DOHH2 (cell line): Measurements from ENCODE around the gene RNF217.

ENCODE experiments used
- H3F3A ChIP-seq: fragments of 200-600 bp; sonication (generic), shearing (Covaris generic); 2 replicates; pipeline ENCODE4 v1.6.0; 2016; ENCODE audit warnings: antibody characterized with exemption, mild to moderate bottlenecking; ENCODE audit not compliant: control insufficient read depth, insufficient read depth
- H3K27ac ChIP-seq: fragments of 200-600 bp; sonication (generic); 2 replicates; pipeline ENCODE4 v1.5.1; 2014; ENCODE audit warnings: low read depth, mild to moderate bottlenecking, low read length, moderate library complexity
- H3K27me3 ChIP-seq: fragments of 200-600 bp; sonication (generic); 2 replicates; pipeline ENCODE4 v1.6.1; 2014; ENCODE audit warnings: mild to moderate bottlenecking, low read length, mixed read lengths; ENCODE audit not compliant: control insufficient read depth
- H3K36me3 ChIP-seq: fragments of 200-600 bp; sonication (generic); 2 replicates; pipeline ENCODE4 v1.6.1; 2014; ENCODE audit warnings: mild to moderate bottlenecking, low read length, moderate library complexity, mixed read lengths; ENCODE audit not compliant: control insufficient read depth
- H3K4me1 ChIP-seq: fragments of 200-600 bp; sonication (generic); 2 replicates; pipeline ENCODE4 v1.6.1; 2014; ENCODE audit warnings: mild to moderate bottlenecking, low read length, mixed read lengths; ENCODE audit not compliant: control insufficient read depth
- H3K4me2 ChIP-seq: fragments of 200-600 bp; sonication (generic); 2 replicates; pipeline ENCODE4 v1.6.0; 2014; ENCODE audit warnings: mild to moderate bottlenecking, low read length, moderate library complexity
- H3K4me3 ChIP-seq: fragments of 200-600 bp; sonication (generic); 2 replicates; pipeline ENCODE4 v1.5.1; 2014; ENCODE audit warnings: mild to moderate bottlenecking, low read length, mixed read lengths
- H3K79me2 ChIP-seq: fragments of 200-600 bp; sonication (generic); 2 replicates; pipeline ENCODE4 v1.6.1; 2014; ENCODE audit warnings: mild to moderate bottlenecking, low read length, mixed read lengths; ENCODE audit not compliant: control insufficient read depth
- H3K9me2 ChIP-seq: fragments of 200-600 bp; sonication (generic); replicated peaks from 2 replicates; pipeline ENCODE4 v1.6.1; 2014; ENCODE audit warnings: mild to moderate bottlenecking, low read length, mixed read lengths; ENCODE audit not compliant: control insufficient read depth
- H3K9me3 ChIP-seq: fragments of 200-600 bp; sonication (generic); 2 replicates; pipeline ENCODE4 v1.6.1; 2014; ENCODE audit warnings: antibody characterized with exemption, low read length, mixed read lengths; ENCODE audit not compliant: control insufficient read depth, insufficient read depth
- H4K20me1 ChIP-seq: fragments of 200-600 bp; sonication (generic); 2 replicates; pipeline ENCODE4 v1.6.0; 2014; ENCODE audit warnings: low read depth, mild to moderate bottlenecking, antibody characterized with exemption, low read length, moderate library complexity; ENCODE audit not compliant: control insufficient read depth, insufficient read depth
- CTCF ChIP-seq: fragments of 200-600 bp; sonication (generic); IDR thresholded peaks from one replicate; pipeline ENCODE4 v1.5.1; 2014; ENCODE audit warnings: antibody characterized with exemption, mild to moderate bottlenecking, low read depth, low read length; ENCODE audit not compliant: poor library complexity, severe bottlenecking
- EZH2phosphoT487 ChIP-seq: fragments of 200-600 bp; sonication (generic); IDR thresholded peaks from 2 replicates; pipeline ENCODE4 v1.6.1; 2017; ENCODE audit warnings: borderline replicate concordance, mild to moderate bottlenecking, antibody characterized with exemption, low read length, moderate library complexity, mixed read lengths

Gene RNF217

GRCh38 chr6:125095580-125096301 lies 133.5 kb downstream of the RNF217 start:
- H3K4me1 ChIP-seq = no peaks in the 10 kb centered on the region
- no peaks in the 10 kb centered on the region; the same call in 1 of the 2 replicates for H3K27me3 ChIP-seq
- no peaks in the 10 kb centered on the region for H3K9me2 ChIP-seq
- H3F3A ChIP-seq = no peaks in the 10 kb centered on the region
- no peak overlapping the region for H3K27ac ChIP-seq
- no peaks in the 10 kb centered on the region for H3K9me3 ChIP-seq
- TF ChIP-seq EZH2phosphoT487 (no peak), CTCF (no peak)
- H3K36me3 ChIP-seq = no peaks in the 10 kb centered on the region
- no peaks in the 10 kb centered on the region for H4K20me1 ChIP-seq
- no peak overlapping the region for H3K4me2 ChIP-seq
- no peak overlapping the region for H3K4me3 ChIP-seq
- no peaks in the 10 kb centered on the region for H3K79me2 ChIP-seq

- no peak overlapping the region for H3K4me3 ChIP-seq
Observed at GRCh38 chr6:125097186-125097585, 134.9 kb downstream of the RNF217 start.

GRCh38 chr6:125098253-125098652 lies 136.0 kb downstream of the RNF217 start:
- Histone ChIP-seq H3F3A (no peaks in the 10 kb centered on the region), H3K79me2 (no peaks in the 10 kb centered on the region), H3K4me3 (no peak overlapping the region)

More at GRCh38 chr6:125097186-125097585, 134.9 kb downstream of the RNF217 start:
- H3K9me2 ChIP-seq = no peaks in the 10 kb centered on the region
- no peaks in the 10 kb centered on the region for H3K4me1 ChIP-seq
- no peaks in the 10 kb centered on the region for H3K79me2 ChIP-seq
- TF ChIP-seq CTCF (no peak), EZH2phosphoT487 (no peak)
- H3K36me3 ChIP-seq = no peaks in the 10 kb centered on the region
- no peak overlapping the region for H3K4me2 ChIP-seq
- no peaks in the 10 kb centered on the region for H3K9me3 ChIP-seq
- no peaks in the 10 kb centered on the region for H4K20me1 ChIP-seq
- H3K27me3 ChIP-seq = peaks cover 2% of the 10 kb centered on the region; the same call in 1 of the 2 replicates
- H3K27ac ChIP-seq = no peak overlapping the region
- no peaks in the 10 kb centered on the region for H3F3A ChIP-seq

More at GRCh38 chr6:125098253-125098652, 136.0 kb downstream of the RNF217 start:
- Histone ChIP-seq H3K4me2 (no peak overlapping the region), H3K36me3 (no peaks in the 10 kb centered on the region), H3K27me3 (peaks cover 6% of the 10 kb centered on the region; the same call in 1 of the 2 replicates), H3K4me1 (no peaks in the 10 kb centered on the region), H3K27ac (no peak overlapping the region), H4K20me1 (no peaks in the 10 kb centered on the region), H3K9me3 (no peaks in the 10 kb centered on the region), H3K9me2 (no peaks in the 10 kb centered on the region)
- TF ChIP-seq EZH2phosphoT487 (no peak), CTCF (no peak)
